Measurements from ENCODE around the gene ARHGAP31. TPM values are rescaled to one million over a fixed set of nuclear protein-coding genes. Genes with fewer than 3 reads are reported as not detected.

Gene ARHGAP31
- polyA plus RNA-seq, 3 donors: 4.7 to 9.8 (median 7.6) TPM

DNA sequence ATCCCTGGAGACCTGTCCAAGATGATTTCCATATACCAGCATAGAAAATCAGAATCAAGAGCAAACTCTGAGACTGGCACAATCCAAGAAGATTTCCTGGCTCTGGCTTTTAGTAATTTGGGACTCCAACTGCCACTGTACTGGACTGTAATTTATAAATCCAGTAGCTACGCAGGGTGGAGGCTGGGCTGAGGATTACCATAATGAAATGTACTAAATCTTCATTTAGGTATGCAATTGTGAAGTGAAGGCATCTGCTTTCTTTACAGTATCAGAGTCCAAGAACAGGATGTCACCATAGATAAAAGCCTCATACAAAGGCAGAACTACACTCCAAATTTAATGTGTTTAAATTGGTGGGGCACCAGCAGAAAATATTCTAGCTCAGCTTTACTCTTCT lies 122.7 kb downstream of the ARHGAP31 start:
- no peaks in the 10 kb centered on the region for H3K4me1 Mint-ChIP-seq
- H3K27me3 ChIP-seq (ENCODE audit: control insufficient read depth in 2 of 2, insufficient read depth in 2 of 2, low read length in 2 of 2): no peaks in the 10 kb centered on the region
- H3K27me3 Mint-ChIP-seq (ENCODE audit: low read depth in 3 of 3): no peaks in the 10 kb centered on the region
- peaks cover 0 to 2% (median 0%) of the 10 kb centered on the region in 7 donors for H3K9me3 Mint-ChIP-seq
- H3K36me3 Mint-ChIP-seq: peaks cover 46 to 47% of the 10 kb centered on the region in 2 donors
- H3K4me1 ChIP-seq (ENCODE audit: control insufficient read depth in 1 of 2, insufficient read depth in 2 of 2, low read length in 2 of 2): no peaks in the 10 kb centered on the region
- no peak overlapping the region for H3K4me3 Mint-ChIP-seq
- intact Hi-C loops (cut with micrococcal nuclease): no loop called here
- TF ChIP-seq CTCF (IDR thresholded peaks at IDR 0.05): no peak
- H3K9me3 ChIP-seq (replicated peaks in 1 of 2; ENCODE audit: control insufficient read depth in 1 of 2, insufficient read depth in 1 of 2, low read length in 2 of 2): no peaks in the 10 kb centered on the region
- H3K4me3 ChIP-seq (replicated peaks in 1 of 3; ENCODE audit: low read depth in 2 of 3, low read length in 3 of 3): no peak overlapping the region
- H3K79me2 ChIP-seq (ENCODE audit: insufficient read depth, low read length): no peaks in the 10 kb centered on the region
- no CpG with 5 or more reads among the region's 1 CpG for WGBS (ENCODE audit: insufficient coverage)
- peaks cover 30 to 58% of the 10 kb centered on the region in 2 donors for H3K36me3 ChIP-seq (replicated peaks in 1 of 2; ENCODE audit: control insufficient read depth in 1 of 2, insufficient read depth in 2 of 2, low read length in 2 of 2)
- no peak overlapping the region for H3K27ac Mint-ChIP-seq
- H3K4me2 ChIP-seq (replicated peaks; ENCODE audit: extremely low read depth, low read length, poor library complexity, severe bottlenecking): no peak overlapping the region
- no peaks in the 10 kb centered on the region for H4K20me1 ChIP-seq (ENCODE audit: insufficient read depth, low read length)
- H2AFZ ChIP-seq (ENCODE audit: insufficient read depth, low read depth, low read length, poor library complexity, severe bottlenecking): no peak overlapping the region
- DNase-seq: no peak
- H3K9ac ChIP-seq (ENCODE audit: insufficient read depth, low read length, poor library complexity, severe bottlenecking): no peak overlapping the region
- H3K27ac ChIP-seq (ENCODE audit: low read depth in 1 of 2, low read length in 2 of 2): no peak overlapping the region

- no peak overlapping the region for H3K4me2 ChIP-seq (replicated peaks; ENCODE audit: extremely low read depth, low read length, poor library complexity, severe bottlenecking)
- H3K27me3 Mint-ChIP-seq (ENCODE audit: low read depth in 3 of 3): no peaks in the 10 kb centered on the region
- H3K9me3 ChIP-seq (replicated peaks in 1 of 2; ENCODE audit: control insufficient read depth in 1 of 2, insufficient read depth in 1 of 2, low read length in 2 of 2): no peaks in the 10 kb centered on the region
- no peaks in the 10 kb centered on the region for H3K79me2 ChIP-seq (ENCODE audit: insufficient read depth, low read length)
- H3K4me1 ChIP-seq (ENCODE audit: control insufficient read depth in 1 of 2, insufficient read depth in 2 of 2, low read length in 2 of 2): no peaks in the 10 kb centered on the region
- no peaks in the 10 kb centered on the region for H3K27me3 ChIP-seq (ENCODE audit: control insufficient read depth in 2 of 2, insufficient read depth in 2 of 2, low read length in 2 of 2)
- DNase-seq: no peak
- 89% methylated on average over 1 of the region's 8 CpGs for WGBS (ENCODE audit: insufficient coverage)
- intact Hi-C loops (cut with micrococcal nuclease): no loop called here
- no peaks in the 10 kb centered on the region for H4K20me1 ChIP-seq (ENCODE audit: insufficient read depth, low read length)
- no peak for TF ChIP-seq CTCF (IDR thresholded peaks at IDR 0.05)
- H3K4me3 Mint-ChIP-seq: no peak overlapping the region
- H3K4me3 ChIP-seq (replicated peaks in 1 of 3; ENCODE audit: low read depth in 2 of 3, low read length in 3 of 3): no peak overlapping the region
- H3K36me3 Mint-ChIP-seq: peaks cover 42 to 45% of the 10 kb centered on the region in 2 donors
- peaks cover 0 to 4% (median 0%) of the 10 kb centered on the region in 7 donors for H3K9me3 Mint-ChIP-seq
- peaks cover 27 to 55% of the 10 kb centered on the region in 2 donors for H3K36me3 ChIP-seq (replicated peaks in 1 of 2; ENCODE audit: control insufficient read depth in 1 of 2, insufficient read depth in 2 of 2, low read length in 2 of 2)
- no peak overlapping the region for H3K9ac ChIP-seq (ENCODE audit: insufficient read depth, low read length, poor library complexity, severe bottlenecking)
- no peak overlapping the region for H3K27ac Mint-ChIP-seq
- no peak overlapping the region for H2AFZ ChIP-seq (ENCODE audit: insufficient read depth, low read depth, low read length, poor library complexity, severe bottlenecking)
- H3K4me1 Mint-ChIP-seq: no peaks in the 10 kb centered on the region
- no peak overlapping the region for H3K27ac ChIP-seq (ENCODE audit: low read depth in 1 of 2, low read length in 2 of 2)
These were observed 123.8 kb downstream of the ARHGAP31 start for GRCh38 chr3:119417771-119418512.
